ENCODE data around the gene BRD3OS.

BRD3OS gene

GRCh38 chr9:133995012-133995896 is 30.0 kb upstream of the BRD3OS start:
- DNase-seq (ENCODE audit: low read depth, low spot score), result no peak
- Histone ChIP-seq H3K36me3 (ENCODE audit: insufficient read depth, insufficient read length, low read length) (no peaks in the 10 kb centered on the region), H3K9me3 (ENCODE audit: insufficient read depth, low read length) (no peaks in the 10 kb centered on the region), H3K4me3 (ENCODE audit: insufficient read length, low read depth) (no peak overlapping the region), H3K4me1 (ENCODE audit: insufficient read depth, insufficient read length) (peaks cover 20% of the 10 kb centered on the region), H3K27me3 (ENCODE audit: insufficient read depth, insufficient read length) (peaks cover 2% of the 10 kb centered on the region), H3K9ac (ENCODE audit: insufficient read length, low read depth) (no peak overlapping the region)
- TF ChIP-seq ZNF274 (IDR thresholded peaks at IDR 0.05; ENCODE audit: low read depth, low read length) (no peak), YY1 (IDR thresholded peaks at IDR 0.05; ENCODE audit: insufficient read depth, insufficient read length) (no peak), SUZ12 (IDR thresholded peaks at IDR 0.05; ENCODE audit: extremely low read depth, insufficient read depth, insufficient read length) (no peak)

- TF ChIP-seq ZNF274 (IDR thresholded peaks at IDR 0.05; ENCODE audit: low read depth, low read length) (no peak), SUZ12 (IDR thresholded peaks at IDR 0.05; ENCODE audit: extremely low read depth, insufficient read depth, insufficient read length) (no peak), YY1 (IDR thresholded peaks at IDR 0.05; ENCODE audit: insufficient read depth, insufficient read length) (no peak)
These were observed 28.5 kb upstream of the BRD3OS start for GRCh38 chr9:133996531-133997520.

GRCh38 chr9:133997584-133997983 is 27.7 kb upstream of the BRD3OS start:
- H3K4me1 ChIP-seq (ENCODE audit: insufficient read depth, insufficient read length), result peaks cover 15% of the 10 kb centered on the region
- H3K9ac ChIP-seq (ENCODE audit: insufficient read length, low read depth), result no peak overlapping the region
- no peaks in the 10 kb centered on the region for H3K9me3 ChIP-seq (ENCODE audit: insufficient read depth, low read length)
- no peak for TF ChIP-seq YY1 (IDR thresholded peaks at IDR 0.05; ENCODE audit: insufficient read depth, insufficient read length)
- TF ChIP-seq ZNF274 (IDR thresholded peaks at IDR 0.05; ENCODE audit: low read depth, low read length), result no peak
- TF ChIP-seq SUZ12 (IDR thresholded peaks at IDR 0.05; ENCODE audit: extremely low read depth, insufficient read depth, insufficient read length), result no peak
- H3K27me3 ChIP-seq (ENCODE audit: insufficient read depth, insufficient read length), result peaks cover 2% of the 10 kb centered on the region
- H3K4me3 ChIP-seq (ENCODE audit: insufficient read length, low read depth), result no peak overlapping the region
- no peaks in the 10 kb centered on the region for H3K36me3 ChIP-seq (ENCODE audit: insufficient read depth, insufficient read length, low read length)
- DNase-seq (ENCODE audit: low read depth, low spot score), result no peak

More at GRCh38 chr9:133996531-133997520, 28.5 kb upstream of the BRD3OS start:
- H3K4me3 ChIP-seq (ENCODE audit: insufficient read length, low read depth), result no peak overlapping the region
- peaks cover 15% of the 10 kb centered on the region for H3K4me1 ChIP-seq (ENCODE audit: insufficient read depth, insufficient read length)
- DNase-seq (ENCODE audit: low read depth, low spot score), result no peak
- H3K27me3 ChIP-seq (ENCODE audit: insufficient read depth, insufficient read length), result peaks cover 2% of the 10 kb centered on the region
- H3K9ac ChIP-seq (ENCODE audit: insufficient read length, low read depth), result no peak overlapping the region
- no peaks in the 10 kb centered on the region for H3K36me3 ChIP-seq (ENCODE audit: insufficient read depth, insufficient read length, low read length)
- H3K9me3 ChIP-seq (ENCODE audit: insufficient read depth, low read length), result no peaks in the 10 kb centered on the region

- Histone ChIP-seq H3K4me1 (ENCODE audit: insufficient read depth, insufficient read length) (peaks cover 7% of the 10 kb centered on the region), H3K9me3 (ENCODE audit: insufficient read depth, low read length) (no peaks in the 10 kb centered on the region), H3K4me3 (ENCODE audit: insufficient read length, low read depth) (no peak overlapping the region), H3K27me3 (ENCODE audit: insufficient read depth, insufficient read length) (peaks cover 2% of the 10 kb centered on the region), H3K9ac (ENCODE audit: insufficient read length, low read depth) (no peak overlapping the region), H3K36me3 (ENCODE audit: insufficient read depth, insufficient read length, low read length) (no peaks in the 10 kb centered on the region)
- TF ChIP-seq YY1 (IDR thresholded peaks at IDR 0.05; ENCODE audit: insufficient read depth, insufficient read length) (no peak), SUZ12 (IDR thresholded peaks at IDR 0.05; ENCODE audit: extremely low read depth, insufficient read depth, insufficient read length) (no peak), ZNF274 (IDR thresholded peaks at IDR 0.05; ENCODE audit: low read depth, low read length) (no peak)
- DNase-seq (ENCODE audit: low read depth, low spot score), result no peak
These were observed 26.2 kb upstream of the BRD3OS start for GRCh38 chr9:133998915-133999595.

- H3K27me3 ChIP-seq (ENCODE audit: insufficient read depth, insufficient read length), result peaks cover 2% of the 10 kb centered on the region
- no peak for TF ChIP-seq SUZ12 (IDR thresholded peaks at IDR 0.05; ENCODE audit: extremely low read depth, insufficient read depth, insufficient read length)
- no peak for TF ChIP-seq YY1 (IDR thresholded peaks at IDR 0.05; ENCODE audit: insufficient read depth, insufficient read length)
- no peak for TF ChIP-seq ZNF274 (IDR thresholded peaks at IDR 0.05; ENCODE audit: low read depth, low read length)
- peaks cover 2% of the 10 kb centered on the region for H3K4me1 ChIP-seq (ENCODE audit: insufficient read depth, insufficient read length)
- no peaks in the 10 kb centered on the region for H3K9me3 ChIP-seq (ENCODE audit: insufficient read depth, low read length)
- DNase-seq (ENCODE audit: low read depth, low spot score), result no peak
- no peaks in the 10 kb centered on the region for H3K36me3 ChIP-seq (ENCODE audit: insufficient read depth, insufficient read length, low read length)
- no peak overlapping the region for H3K4me3 ChIP-seq (ENCODE audit: insufficient read length, low read depth)
- H3K9ac ChIP-seq (ENCODE audit: insufficient read length, low read depth), result no peak overlapping the region
These were observed 25.4 kb upstream of the BRD3OS start for GRCh38 chr9:133999851-134000265.

GRCh38 chr9:134002796-134003195 is 22.5 kb upstream of the BRD3OS start:
- H3K4me1 ChIP-seq (ENCODE audit: insufficient read depth, insufficient read length), result no peaks in the 10 kb centered on the region
- TF ChIP-seq ZNF274 (IDR thresholded peaks at IDR 0.05; ENCODE audit: low read depth, low read length) (no peak), YY1 (IDR thresholded peaks at IDR 0.05; ENCODE audit: insufficient read depth, insufficient read length) (no peak), SUZ12 (IDR thresholded peaks at IDR 0.05; ENCODE audit: extremely low read depth, insufficient read depth, insufficient read length) (no peak)
- no peak overlapping the region for H3K4me3 ChIP-seq (ENCODE audit: insufficient read length, low read depth)
- no peak for DNase-seq (ENCODE audit: low read depth, low spot score)
- H3K9me3 ChIP-seq (ENCODE audit: insufficient read depth, low read length), result no peaks in the 10 kb centered on the region
- no peaks in the 10 kb centered on the region for H3K36me3 ChIP-seq (ENCODE audit: insufficient read depth, insufficient read length, low read length)
- H3K27me3 ChIP-seq (ENCODE audit: insufficient read depth, insufficient read length), result no peaks in the 10 kb centered on the region
- no peak overlapping the region for H3K9ac ChIP-seq (ENCODE audit: insufficient read length, low read depth)

Data from NT2/D1 (cell line).